ENCODE results near the gene SYCN. TPM values are rescaled to one million over a fixed set of nuclear protein-coding genes. Genes with fewer than 3 reads are reported as not detected.

The SYCN gene
- total RNA-seq, 1 experiment from 2014 or later, result not detected

- BruUV-seq (replicated peaks), result no TSS peak
- no peaks in the 10 kb centered on the region for H3K9me3 ChIP-seq (ENCODE audit: control insufficient read depth in 1 of 2, insufficient read depth in 1 of 2, low read depth in 1 of 2, low read length in 2 of 2)
- no peak overlapping the region for H3K9ac ChIP-seq (ENCODE audit: low read length)
- no peaks in the 10 kb centered on the region for H3K27me3 ChIP-seq (ENCODE audit: insufficient read depth, low read length)
- peak overlapping the region; percentile 17; the same call in 1 of the 2 replicates for H3K4me2 ChIP-seq (ENCODE audit: low read length)
- H2AFZ ChIP-seq (ENCODE audit: low read depth, low read length, poor library complexity, severe bottlenecking), result no peak overlapping the region
- ATAC-seq (peak; percentile 25), DNase-seq (ENCODE audit: low read depth, low spot score) (no peak)
- peaks cover 16 to 22% of the 10 kb centered on the region in 2 experiments; a peak in 3 of 4 replicates for H3K4me1 ChIP-seq (ENCODE audit: control insufficient read depth in 1 of 2, insufficient read depth in 2 of 2, low read length in 2 of 2)
- H3K79me2 ChIP-seq (ENCODE audit: insufficient read depth, low read length), result peaks cover 32% of the 10 kb centered on the region
- RAD21 ChIA-PET (ENCODE audit: low non-redundant PET in 1 of 2, low total read pairs in 2 of 2, uncharacterized antibody in 2 of 2, unreplicated experiment in 2 of 2), result no interaction called here
- 0 out of 2 replicates have a peak overlapping the region, but pooled peaks have one; percentile 29 for H3K27ac ChIP-seq (ENCODE audit: low read depth, low read length)
- CTCF ChIA-PET, result no interaction called here
- no peak overlapping the region for H3K4me3 ChIP-seq (replicated peaks in 1 of 2; ENCODE audit: low read depth in 1 of 2, low read length in 2 of 2)
- no peaks in the 10 kb centered on the region for H3K9me2 ChIP-seq (ENCODE audit: insufficient read depth)
- POLR2A ChIA-PET, result no interaction called here
- TF ChIP-seq FOSL1 (IDR thresholded peaks at IDR 0.05; ENCODE audit: low read depth) (no peak), ELF1 (IDR thresholded peaks at IDR 0.05; ENCODE audit: borderline replicate concordance, low read depth) (no peak), SIN3A (IDR thresholded peaks at IDR 0.05; ENCODE audit: low read depth) (no peak), POLR2AphosphoS5 (IDR thresholded peaks at IDR 0.05; ENCODE audit: low read depth, low read length) (no peak), TCF7L2 (IDR thresholded peaks at IDR 0.05; ENCODE audit: borderline replicate concordance, extremely low read depth, insufficient read depth, insufficient read length) (no peak), ATF3 (IDR thresholded peaks at IDR 0.05) (no peak), ZBTB33 (IDR thresholded peaks at IDR 0.05; ENCODE audit: extremely low read depth, insufficient replicate concordance, low read length) (no peak), RAD21 (IDR thresholded peaks at IDR 0.05; ENCODE audit: low read depth) (no peak), EGR1 (IDR thresholded peaks at IDR 0.05; ENCODE audit: low read depth) (no peak), CTCF (IDR thresholded peaks at IDR 0.05 in 2 of 3, conservative IDR thresholded peaks at IDR 0.05 in 1 of 3; ENCODE audit: borderline replicate concordance in 1 of 3, insufficient read depth in 1 of 3, low read depth in 2 of 3, low read length in 2 of 3) (no peak)
- peaks cover 0 to 5% of the 10 kb centered on the region in 2 experiments; a peak in 1 of 4 replicates for H3K36me3 ChIP-seq (ENCODE audit: control insufficient read depth in 1 of 2, insufficient read depth in 2 of 2, low read length in 2 of 2)
- no peaks in the 10 kb centered on the region for H4K20me1 ChIP-seq (ENCODE audit: insufficient read depth)
- intact Hi-C loops (cut with micrococcal nuclease), result no loop called here
Observed at GRCh38 chr19:39166571-39167391, 37.3 kb downstream of the SYCN start.

Data from HCT116 (cell line).